HG02943 (cell line): ENCODE measurements around the gene FUT4.
"Not testable (repeated sequence)": the region's sequence is repeated elsewhere in the genome, so short reads cannot be mapped to it uniquely, and the experiment has no call there.

Experiments
- ATAC-seq: cut with Tn5 transposase; IDR thresholded peaks from one replicate; pipeline ENCODE4 v1.9.1; 2021; ENCODE audit warnings: mild to moderate bottlenecking, low read depth, moderate library complexity; ENCODE audit not compliant: unreplicated experiment

Gene FUT4

GRCh38 chr11:94563176-94563847 lies 19.6 kb downstream of the FUT4 start:
- no peak for ATAC-seq

GRCh38 chr11:94563848-94564467 lies 20.2 kb downstream of the FUT4 start:
- ATAC-seq = no peak

- ATAC-seq = no peak
Measured at GRCh38 chr11:94567181-94567670, 23.5 kb downstream of the FUT4 start, which contains the start of gene PIWIL4. Gene PIWIL4 (plus strand): TSS chr11:94567368. CDS start chr11:94567519, 151 bp downstream.

- no peak for ATAC-seq
Measured at GRCh38 chr11:94568200-94568599, 24.5 kb downstream of the FUT4 start.

- ATAC-seq = no peak
Measured at GRCh38 chr11:94568717-94569116, 25.0 kb downstream of the FUT4 start.

- ATAC-seq = not testable (repeated sequence)
Measured at GRCh38 chr11:94572975-94573374, 29.3 kb downstream of the FUT4 start.

GRCh38 chr11:94574193-94574961 lies 30.7 kb downstream of the FUT4 start:
- no peak for ATAC-seq

GRCh38 chr11:94576306-94576705 lies 32.6 kb downstream of the FUT4 start:
- no peak for ATAC-seq

GRCh38 chr11:94577841-94578240 lies 34.1 kb downstream of the FUT4 start:
- no peak for ATAC-seq

GRCh38 chr11:94581926-94582325 lies 38.2 kb downstream of the FUT4 start:
- ATAC-seq = no peak

GRCh38 chr11:94583213-94583865 lies 39.6 kb downstream of the FUT4 start:
- ATAC-seq = no peak

GRCh38 chr11:94583866-94584500 lies 40.3 kb downstream of the FUT4 start:
- ATAC-seq = no peak

- ATAC-seq = no peak
Measured at GRCh38 chr11:94584978-94585377, 41.3 kb downstream of the FUT4 start.

GRCh38 chr11:94585399-94585798 lies 41.7 kb downstream of the FUT4 start:
- ATAC-seq = no peak

GRCh38 chr11:94586546-94586945 lies 42.8 kb downstream of the FUT4 start:
- ATAC-seq = no peak

- no peak for ATAC-seq
Measured at GRCh38 chr11:94586978-94587377, 43.3 kb downstream of the FUT4 start.

GRCh38 chr11:94588366-94588942 lies 44.7 kb downstream of the FUT4 start:
- ATAC-seq = no peak

GRCh38 chr11:94590352-94591041 lies 46.8 kb downstream of the FUT4 start:
- ATAC-seq = no peak

- peak; percentile 70 for ATAC-seq
Measured at GRCh38 chr11:94593030-94593429, 49.3 kb downstream of the FUT4 start.
